Measurements from ENCODE around the gene ZNF500.

The ZNF500 gene

GRCh38 chr16:4749700-4750257 lies 17.2 kb downstream of the ZNF500 start:
- Histone ChIP-seq H3K4ac (ENCODE audit: low read depth, low read length) (no peak overlapping the region), H3K9ac (ENCODE audit: low read length) (no peak overlapping the region), H3K4me2 (ENCODE audit: low read length) (no peak overlapping the region), H2BK5ac (ENCODE audit: low read length) (no peak overlapping the region), H4K5ac (ENCODE audit: low read length) (no peak overlapping the region), H3K79me1 (ENCODE audit: low read length) (no peaks in the 10 kb centered on the region), H3K79me2 (ENCODE audit: control insufficient read depth, insufficient read depth, low read length) (no peaks in the 10 kb centered on the region), H2BK120ac (ENCODE audit: low read depth, low read length) (no peak overlapping the region), H3K4me1 (ENCODE audit: control insufficient read depth, low read depth, low read length) (no peaks in the 10 kb centered on the region), H3K4me3 (ENCODE audit: low read length) (no peak overlapping the region), H2AK5ac (ENCODE audit: low read length) (no peak overlapping the region), H4K8ac (ENCODE audit: low read depth, low read length) (no peak overlapping the region), H2BK15ac (replicated peaks; ENCODE audit: low read depth) (no peak overlapping the region), H3K27me3 (ENCODE audit: insufficient read depth, low read length, poor library complexity) (no peaks in the 10 kb centered on the region), H3K56ac (ENCODE audit: low read length) (no peak overlapping the region), H3K36me3 (ENCODE audit: control insufficient read depth, insufficient read depth, low read length) (peaks cover 6% of the 10 kb centered on the region), H3K23ac (ENCODE audit: low read length) (no peak overlapping the region), H3K27ac (ENCODE audit: low read depth, low read length) (no peak overlapping the region), H3K18ac (ENCODE audit: low read length) (no peak overlapping the region)
- DNase-seq, result no peak
- WGBS (ENCODE audit: extremely low coverage, insufficient coverage, low lambda C conversion rate), result no CpG with 5 or more reads among the region's 10 CpGs

GRCh38 chr16:4748682-4749411 lies 18.1 kb downstream of the ZNF500 start:
- Histone ChIP-seq H3K4me2 (ENCODE audit: low read length) (no peak overlapping the region), H3K4me3 (ENCODE audit: low read length) (no peak overlapping the region), H3K23ac (ENCODE audit: low read length) (no peak overlapping the region), H4K8ac (ENCODE audit: low read depth, low read length) (no peak overlapping the region), H3K36me3 (ENCODE audit: control insufficient read depth, insufficient read depth, low read length) (peaks cover 4% of the 10 kb centered on the region), H2BK15ac (replicated peaks; ENCODE audit: low read depth) (no peak overlapping the region), H4K5ac (ENCODE audit: low read length) (no peak overlapping the region), H3K79me2 (ENCODE audit: control insufficient read depth, insufficient read depth, low read length) (no peaks in the 10 kb centered on the region), H3K79me1 (ENCODE audit: low read length) (no peaks in the 10 kb centered on the region), H3K18ac (ENCODE audit: low read length) (no peak overlapping the region), H2AK5ac (ENCODE audit: low read length) (no peak overlapping the region), H3K4me1 (ENCODE audit: control insufficient read depth, low read depth, low read length) (no peaks in the 10 kb centered on the region), H3K9ac (ENCODE audit: low read length) (no peak overlapping the region), H2BK5ac (ENCODE audit: low read length) (no peak overlapping the region), H2BK120ac (ENCODE audit: low read depth, low read length) (no peak overlapping the region), H3K27me3 (ENCODE audit: insufficient read depth, low read length, poor library complexity) (no peaks in the 10 kb centered on the region), H3K27ac (ENCODE audit: low read depth, low read length) (no peak overlapping the region), H3K4ac (ENCODE audit: low read depth, low read length) (no peak overlapping the region), H3K56ac (ENCODE audit: low read length) (no peak overlapping the region)
- no peak for DNase-seq
- no CpG with 5 or more reads among the region's 16 CpGs for WGBS (ENCODE audit: extremely low coverage, insufficient coverage, low lambda C conversion rate)

GRCh38 chr16:4747906-4748681 lies 18.9 kb downstream of the ZNF500 start:
- Histone ChIP-seq H2BK5ac (ENCODE audit: low read length) (no peak overlapping the region), H3K9ac (ENCODE audit: low read length) (no peak overlapping the region), H2BK120ac (ENCODE audit: low read depth, low read length) (no peak overlapping the region), H3K79me2 (ENCODE audit: control insufficient read depth, insufficient read depth, low read length) (no peaks in the 10 kb centered on the region), H3K79me1 (ENCODE audit: low read length) (no peaks in the 10 kb centered on the region), H3K4me2 (ENCODE audit: low read length) (no peak overlapping the region), H3K23ac (ENCODE audit: low read length) (no peak overlapping the region), H3K27me3 (ENCODE audit: insufficient read depth, low read length, poor library complexity) (no peaks in the 10 kb centered on the region), H3K36me3 (ENCODE audit: control insufficient read depth, insufficient read depth, low read length) (peaks cover 3% of the 10 kb centered on the region), H3K27ac (ENCODE audit: low read depth, low read length) (no peak overlapping the region), H3K4me3 (ENCODE audit: low read length) (no peak overlapping the region), H4K5ac (ENCODE audit: low read length) (no peak overlapping the region), H4K8ac (ENCODE audit: low read depth, low read length) (no peak overlapping the region), H2AK5ac (ENCODE audit: low read length) (no peak overlapping the region), H3K4ac (ENCODE audit: low read depth, low read length) (no peak overlapping the region), H3K18ac (ENCODE audit: low read length) (no peak overlapping the region), H3K4me1 (ENCODE audit: control insufficient read depth, low read depth, low read length) (no peaks in the 10 kb centered on the region), H2BK15ac (replicated peaks; ENCODE audit: low read depth) (no peak overlapping the region), H3K56ac (ENCODE audit: low read length) (no peak overlapping the region)
- no peak for DNase-seq
- WGBS (ENCODE audit: extremely low coverage, insufficient coverage, low lambda C conversion rate), result no CpG with 5 or more reads among the region's 14 CpGs

- Histone ChIP-seq H2AK5ac (ENCODE audit: low read length) (no peak overlapping the region), H3K27ac (ENCODE audit: low read depth, low read length) (no peak overlapping the region), H3K4me1 (ENCODE audit: control insufficient read depth, low read depth, low read length) (no peaks in the 10 kb centered on the region), H3K4ac (ENCODE audit: low read depth, low read length) (no peak overlapping the region), H3K4me2 (ENCODE audit: low read length) (no peak overlapping the region), H3K4me3 (ENCODE audit: low read length) (no peak overlapping the region), H3K18ac (ENCODE audit: low read length) (no peak overlapping the region), H3K23ac (ENCODE audit: low read length) (no peak overlapping the region), H3K79me2 (ENCODE audit: control insufficient read depth, insufficient read depth, low read length) (no peaks in the 10 kb centered on the region), H4K5ac (ENCODE audit: low read length) (no peak overlapping the region), H3K36me3 (ENCODE audit: control insufficient read depth, insufficient read depth, low read length) (peaks cover 3% of the 10 kb centered on the region), H4K8ac (ENCODE audit: low read depth, low read length) (no peak overlapping the region), H2BK15ac (replicated peaks; ENCODE audit: low read depth) (no peak overlapping the region), H3K79me1 (ENCODE audit: low read length) (no peaks in the 10 kb centered on the region), H3K56ac (ENCODE audit: low read length) (peak overlapping the region; percentile 7), H3K9ac (ENCODE audit: low read length) (no peak overlapping the region), H2BK5ac (ENCODE audit: low read length) (no peak overlapping the region), H3K27me3 (ENCODE audit: insufficient read depth, low read length, poor library complexity) (no peaks in the 10 kb centered on the region), H2BK120ac (ENCODE audit: low read depth, low read length) (no peak overlapping the region)
- no peak for DNase-seq
- WGBS (ENCODE audit: extremely low coverage, insufficient coverage, low lambda C conversion rate), result no CpG with 5 or more reads among the region's 15 CpGs
Observed at GRCh38 chr16:4746991-4747574, 19.9 kb downstream of the ZNF500 start.

GRCh38 chr16:4746215-4746614 lies 20.7 kb downstream of the ZNF500 start:
- Histone ChIP-seq H3K79me2 (ENCODE audit: control insufficient read depth, insufficient read depth, low read length) (no peaks in the 10 kb centered on the region), H3K56ac (ENCODE audit: low read length) (no peak overlapping the region), H2BK120ac (ENCODE audit: low read depth, low read length) (no peak overlapping the region), H3K4me2 (ENCODE audit: low read length) (no peak overlapping the region), H2BK15ac (replicated peaks; ENCODE audit: low read depth) (no peak overlapping the region), H3K23ac (ENCODE audit: low read length) (no peak overlapping the region), H3K4ac (ENCODE audit: low read depth, low read length) (no peak overlapping the region), H3K4me1 (ENCODE audit: control insufficient read depth, low read depth, low read length) (no peaks in the 10 kb centered on the region), H3K27me3 (ENCODE audit: insufficient read depth, low read length, poor library complexity) (no peaks in the 10 kb centered on the region), H4K5ac (ENCODE audit: low read length) (no peak overlapping the region), H4K8ac (ENCODE audit: low read depth, low read length) (no peak overlapping the region), H3K9ac (ENCODE audit: low read length) (no peak overlapping the region), H3K4me3 (ENCODE audit: low read length) (no peak overlapping the region), H3K18ac (ENCODE audit: low read length) (no peak overlapping the region), H2BK5ac (ENCODE audit: low read length) (no peak overlapping the region), H3K27ac (ENCODE audit: low read depth, low read length) (no peak overlapping the region), H3K36me3 (ENCODE audit: control insufficient read depth, insufficient read depth, low read length) (peaks cover 3% of the 10 kb centered on the region), H2AK5ac (ENCODE audit: low read length) (no peak overlapping the region), H3K79me1 (ENCODE audit: low read length) (no peaks in the 10 kb centered on the region)
- no peak for DNase-seq
- WGBS (ENCODE audit: extremely low coverage, insufficient coverage, low lambda C conversion rate), result no CpG with 5 or more reads among the region's 8 CpGs
